T-helper 17 cell (primary cell): ENCODE data around the gene JAM3. TPM values are rescaled to one million over a fixed set of nuclear protein-coding genes. Genes with fewer than 3 reads are reported as not detected.

Source experiments
- ATAC-seq: fragments of 150-1000 bp; cut with Tn5 transposase; 2 replicates; pipeline ENCODE4 v1.10.0; 2021; ENCODE audit warnings: mild to moderate bottlenecking, moderate library complexity
- DNase-seq, 3 donors: peaks; one replicate each; pipeline versions ENCODE4 v3.0.0 to v3.0.0-alpha.2; 2020 to 2021
- H3K9me3 ChIP-seq: one replicate; pipeline ENCODE4 v1.7.0; 2013; ENCODE audit warnings: low read length, mild to moderate bottlenecking; ENCODE audit not compliant: control insufficient read depth, poor library complexity, severe bottlenecking
- H3K27ac Mint-ChIP-seq: one replicate; pipeline ENCODE4 v1.8.0; 2022; ENCODE audit warnings: mild to moderate bottlenecking, moderate library complexity, mixed read lengths
- H3K27me3 Mint-ChIP-seq: one replicate; pipeline ENCODE4 v1.8.0; 2022; ENCODE audit warnings: mixed read lengths
- H3K36me3 Mint-ChIP-seq: one replicate; pipeline ENCODE4 v1.8.0; 2022; ENCODE audit warnings: low read depth, mixed read lengths
- H3K4me1 Mint-ChIP-seq: one replicate; pipeline ENCODE4 v1.8.0; 2022; ENCODE audit warnings: mild to moderate bottlenecking, mixed read lengths
- H3K4me3 Mint-ChIP-seq: one replicate; pipeline ENCODE4 v1.8.0; 2022; ENCODE audit warnings: mild to moderate bottlenecking, moderate library complexity, mixed read lengths
- total RNA-seq, 4 donors: library from RNA in 2 of 4; stranded (reverse) in 2 of 4; gene quantifications; one replicate each; pipeline ENCODE4 v1.2.3 and lab custom pipeline; 2022 to 2026

JAM3 gene
- 10 to 100 TPM; 12.5 to 37.4 TPM for total RNA-seq
- total RNA-seq (lab: John Stamatoyannopoulos, UW), result 12.6 to 23.8 reads per million in 2 donors

DNA sequence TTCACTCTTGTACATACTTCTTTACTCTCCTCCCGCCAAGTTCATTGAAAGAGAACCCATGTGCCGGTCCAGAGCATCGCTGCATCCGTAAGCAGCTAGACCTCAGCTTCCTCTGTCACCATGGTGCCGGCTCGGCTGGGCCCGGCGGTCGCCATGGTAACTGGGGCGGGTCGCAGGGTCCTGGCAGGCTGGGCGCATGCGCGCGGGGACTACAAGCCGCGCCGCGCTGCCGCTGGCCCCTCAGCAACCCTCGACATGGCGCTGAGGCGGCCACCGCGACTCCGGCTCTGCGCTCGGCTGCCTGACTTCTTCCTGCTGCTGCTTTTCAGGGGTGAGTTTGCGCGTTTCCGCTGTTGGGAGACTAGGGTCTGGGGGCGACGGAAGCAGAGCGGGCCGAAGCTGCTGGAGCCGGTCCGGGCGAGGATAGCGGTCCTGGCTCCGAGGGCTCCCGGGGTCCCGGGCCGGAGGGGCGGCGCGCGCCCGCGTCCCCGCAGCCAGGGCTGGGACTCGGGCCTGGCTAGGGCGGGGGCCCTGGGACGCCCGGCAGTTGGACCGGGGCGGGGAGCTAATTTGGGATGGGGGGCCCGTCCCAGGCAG is at the start of gene JAM3:
TSS of gene JAM3 (plus strand) at position 244 of the 597 bp plus-strand sequence. CDS start at position 256, 12 bp downstream.
- no peaks in the 10 kb centered on the region for H3K9me3 ChIP-seq
- Mint-ChIP-seq H3K4me1 (peaks cover 10% of the 10 kb centered on the region), H3K27me3 (peaks cover 27% of the 10 kb centered on the region), H3K36me3 (no peaks in the 10 kb centered on the region), H3K4me3 (peak within 1 kb of the TSS; percentile 95), H3K27ac (peak within 1 kb of the TSS; percentile 93)
- ATAC-seq (peak; percentile 97), DNase-seq (peak; percentile 89 to 99 (median 95))

DNA sequence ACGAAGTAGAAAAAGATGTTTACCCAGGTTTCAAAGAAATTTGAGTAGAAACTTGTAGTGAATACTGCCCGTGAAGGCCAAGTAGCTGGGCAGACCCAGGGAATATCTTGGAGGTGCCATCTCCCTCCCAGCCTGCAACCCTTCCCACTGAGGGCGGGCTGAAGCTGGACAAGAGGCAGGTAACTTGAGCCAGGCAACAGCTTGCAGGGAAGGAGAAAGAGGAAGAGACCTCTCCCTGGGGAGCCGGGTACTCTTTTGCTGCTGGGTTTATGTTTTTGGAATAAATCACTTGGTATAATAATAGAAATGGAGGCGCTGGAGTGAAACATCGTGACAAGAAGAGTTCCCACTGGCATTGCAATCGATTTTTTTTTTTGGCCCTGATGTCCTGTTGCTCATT is 49.4 kb upstream of the JAM3 start:
- Mint-ChIP-seq H3K27ac (no peak overlapping the region), H3K4me1 (no peaks in the 10 kb centered on the region), H3K4me3 (no peak overlapping the region), H3K27me3 (peaks cover 49% of the 10 kb centered on the region), H3K36me3 (no peaks in the 10 kb centered on the region)
- ATAC-seq (no peak), DNase-seq (no peak)
- no peaks in the 10 kb centered on the region for H3K9me3 ChIP-seq

DNA sequence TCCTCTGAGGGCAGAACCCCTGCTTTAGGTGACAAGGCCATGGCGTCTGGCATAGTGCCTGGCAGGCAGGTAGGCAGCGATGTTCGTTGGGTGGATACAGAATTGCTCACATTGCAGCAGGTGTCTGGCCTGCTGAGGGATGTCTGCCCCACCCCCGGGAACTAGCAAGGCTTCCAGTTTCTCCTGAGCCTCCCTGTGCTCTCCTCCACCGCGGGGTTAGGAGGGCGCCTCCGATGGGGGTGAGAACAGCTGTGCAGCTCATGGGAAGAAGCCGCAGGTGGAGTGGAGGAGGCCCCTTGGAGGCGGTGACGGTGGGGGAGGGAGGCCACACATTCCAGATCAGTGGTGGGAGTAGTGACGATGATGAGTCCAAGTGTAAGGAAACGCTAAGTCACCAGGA is 48.3 kb upstream of the JAM3 start:
- DNase-seq (no peak), ATAC-seq (no peak)
- no peak overlapping the region for H3K4me3 Mint-ChIP-seq
- no peaks in the 10 kb centered on the region for H3K9me3 ChIP-seq
- H3K27ac Mint-ChIP-seq, result no peak overlapping the region
- no peaks in the 10 kb centered on the region for H3K4me1 Mint-ChIP-seq
- H3K27me3 Mint-ChIP-seq, result peaks cover 46% of the 10 kb centered on the region
- H3K36me3 Mint-ChIP-seq, result no peaks in the 10 kb centered on the region

DNA sequence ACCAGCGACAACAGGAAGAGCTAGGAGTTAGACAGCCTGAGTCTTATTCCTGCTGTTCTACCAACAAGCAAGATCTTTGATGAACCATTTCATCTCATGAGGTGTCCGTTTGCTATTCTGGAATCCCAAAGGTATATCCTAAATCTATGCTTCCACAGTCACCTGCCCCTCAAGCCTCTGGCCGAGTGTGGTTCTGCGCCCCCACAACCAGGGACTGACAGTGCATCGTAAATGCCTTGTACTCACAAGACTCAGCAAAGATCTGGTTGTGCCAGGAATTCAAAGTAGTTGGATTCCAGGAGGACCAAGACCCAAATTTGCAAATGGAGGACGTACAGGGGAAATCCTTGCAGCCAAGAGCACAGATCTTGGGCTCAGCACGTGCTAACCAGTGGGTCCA is 47.5 kb upstream of the JAM3 start:
- Mint-ChIP-seq H3K4me3 (no peak overlapping the region), H3K27ac (no peak overlapping the region), H3K36me3 (no peaks in the 10 kb centered on the region), H3K4me1 (no peaks in the 10 kb centered on the region), H3K27me3 (peaks cover 39% of the 10 kb centered on the region)
- ATAC-seq, result no peak
- H3K9me3 ChIP-seq, result no peaks in the 10 kb centered on the region
- DNase-seq, result no peak

DNA sequence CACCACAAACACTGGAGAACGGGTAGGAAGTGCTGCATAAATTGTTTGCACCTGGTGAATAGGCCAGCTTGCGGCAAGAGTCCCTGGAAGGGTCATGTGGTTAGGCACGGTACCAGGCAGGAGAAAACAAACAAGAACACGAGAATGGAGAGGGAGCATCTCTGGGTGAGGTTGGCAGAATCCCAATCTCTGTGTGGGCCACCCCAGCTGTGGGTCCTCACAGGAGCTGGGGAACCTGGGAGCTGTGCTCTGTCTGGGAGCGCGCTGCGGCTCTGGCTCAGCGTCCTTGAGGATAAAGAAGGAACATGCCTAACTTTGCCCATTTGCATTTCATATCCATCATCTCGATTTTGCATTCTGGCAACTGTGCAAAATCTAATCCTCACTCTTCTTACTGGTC is 46.1 kb upstream of the JAM3 start:
- Mint-ChIP-seq H3K4me3 (no peak overlapping the region), H3K4me1 (peaks cover 8% of the 10 kb centered on the region)

DNA sequence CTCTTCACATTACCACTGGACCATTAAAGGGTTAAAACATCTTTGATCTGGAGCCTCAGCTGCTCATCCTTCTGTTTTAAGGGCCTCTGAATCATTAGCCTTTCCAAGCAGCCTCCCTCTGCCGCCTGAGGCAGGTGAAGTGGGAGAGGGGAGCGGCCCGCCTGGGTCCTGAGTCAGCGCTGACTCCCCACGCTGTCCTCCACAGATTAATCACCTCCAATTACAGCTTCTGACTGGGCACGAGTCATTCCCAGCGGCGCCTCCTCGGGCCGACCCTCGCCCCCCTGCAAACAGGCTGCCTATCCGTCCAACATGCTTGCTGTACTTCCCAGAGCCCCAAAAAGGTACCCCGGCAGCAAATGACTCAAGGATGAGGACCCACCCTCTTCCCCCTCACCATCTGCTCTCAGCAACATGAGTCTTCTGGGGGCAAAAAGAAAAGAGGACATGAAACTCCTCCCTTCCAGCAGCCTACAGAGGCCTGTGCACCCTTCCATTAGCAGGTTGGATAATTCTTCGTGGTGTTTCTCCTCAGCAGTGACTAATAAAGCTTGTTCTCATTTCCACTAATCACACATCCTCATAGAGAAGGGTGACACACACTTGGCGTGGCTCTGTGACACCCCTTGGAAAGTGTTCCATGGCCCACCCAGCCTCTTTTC is 44.3 kb upstream of the JAM3 start:
- Mint-ChIP-seq H3K36me3 (no peaks in the 10 kb centered on the region), H3K27ac (no peak overlapping the region)
- no peak for ATAC-seq

More for the DNA sequence above, 46.1 kb upstream of the JAM3 start:
- ATAC-seq, result no peak
- H3K9me3 ChIP-seq, result no peaks in the 10 kb centered on the region
- no peak for DNase-seq
- Mint-ChIP-seq H3K27ac (no peak overlapping the region), H3K27me3 (peaks cover 30% of the 10 kb centered on the region), H3K36me3 (no peaks in the 10 kb centered on the region)

DNA sequence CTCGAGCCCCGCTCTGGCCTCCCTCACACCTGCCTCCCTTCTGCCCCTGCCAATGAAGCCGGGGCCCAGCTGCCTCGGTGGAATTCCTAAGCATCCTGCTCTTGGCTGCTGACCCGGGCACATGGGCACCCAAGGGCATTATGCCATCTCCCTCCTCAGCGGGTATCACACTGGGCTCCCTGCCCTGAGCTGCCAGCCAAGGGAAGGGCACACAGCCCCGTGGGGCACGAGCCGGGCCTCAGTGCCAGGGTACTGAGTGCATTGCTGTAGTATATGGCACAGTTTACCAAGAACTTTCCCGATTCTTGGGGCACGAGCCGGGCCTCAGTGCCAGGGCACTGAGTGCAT is 43.8 kb upstream of the JAM3 start:
- no peaks in the 10 kb centered on the region for H3K9me3 ChIP-seq
- peaks cover 11% of the 10 kb centered on the region for H3K27me3 Mint-ChIP-seq
- ATAC-seq (no peak), DNase-seq (no peak)
- no peaks in the 10 kb centered on the region for H3K36me3 Mint-ChIP-seq
- no peak overlapping the region for H3K27ac Mint-ChIP-seq
- H3K4me1 Mint-ChIP-seq, result peaks cover 21% of the 10 kb centered on the region
- no peak overlapping the region for H3K4me3 Mint-ChIP-seq

More for the DNA sequence above, 44.3 kb upstream of the JAM3 start:
- peaks cover 16% of the 10 kb centered on the region for H3K27me3 Mint-ChIP-seq
- no peaks in the 10 kb centered on the region for H3K9me3 ChIP-seq
- no peak for DNase-seq
- H3K4me1 Mint-ChIP-seq, result peaks cover 19% of the 10 kb centered on the region
- no peak overlapping the region for H3K4me3 Mint-ChIP-seq

DNA sequence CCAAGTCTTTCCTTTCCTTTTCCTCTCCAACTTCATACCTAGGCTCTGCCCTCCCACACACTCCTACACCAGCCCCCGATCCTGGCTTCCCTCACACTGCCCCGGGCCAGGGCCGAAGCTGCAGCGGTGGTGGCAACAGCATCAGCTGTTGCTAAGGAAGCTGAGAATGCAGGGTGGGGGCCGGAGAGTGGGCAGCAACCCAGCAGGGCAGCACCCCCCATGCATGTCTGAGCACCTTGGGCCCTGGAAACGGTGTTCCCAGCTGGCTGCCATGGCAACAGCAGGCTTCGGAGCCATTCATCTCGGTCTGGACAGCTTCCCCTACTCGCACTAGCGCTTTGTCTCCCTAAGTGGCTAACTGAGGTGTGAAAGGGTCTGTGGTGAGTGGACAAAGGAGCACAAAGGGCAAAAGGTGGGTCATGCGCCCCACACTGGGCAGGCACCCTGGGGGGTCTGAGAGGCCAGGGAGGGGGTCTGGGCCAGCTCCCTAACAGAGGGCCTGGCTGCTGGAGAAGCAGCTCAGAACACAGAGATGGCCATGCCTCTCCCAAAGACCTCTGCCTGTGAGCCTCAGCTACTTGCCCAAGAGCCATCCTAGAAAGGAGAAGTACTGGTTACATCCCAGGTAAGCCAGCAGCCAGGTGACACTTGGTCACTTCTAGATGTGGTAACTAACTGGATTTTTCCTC is 42.1 kb upstream of the JAM3 start:
- Mint-ChIP-seq H3K27me3 (peaks cover 8% of the 10 kb centered on the region), H3K27ac (peak overlapping the region; percentile 79), H3K36me3 (no peaks in the 10 kb centered on the region), H3K4me3 (peak overlapping the region; percentile 39), H3K4me1 (peaks cover 25% of the 10 kb centered on the region)
- DNase-seq, result no peak
- ATAC-seq, result no peak
- no peaks in the 10 kb centered on the region for H3K9me3 ChIP-seq

DNA sequence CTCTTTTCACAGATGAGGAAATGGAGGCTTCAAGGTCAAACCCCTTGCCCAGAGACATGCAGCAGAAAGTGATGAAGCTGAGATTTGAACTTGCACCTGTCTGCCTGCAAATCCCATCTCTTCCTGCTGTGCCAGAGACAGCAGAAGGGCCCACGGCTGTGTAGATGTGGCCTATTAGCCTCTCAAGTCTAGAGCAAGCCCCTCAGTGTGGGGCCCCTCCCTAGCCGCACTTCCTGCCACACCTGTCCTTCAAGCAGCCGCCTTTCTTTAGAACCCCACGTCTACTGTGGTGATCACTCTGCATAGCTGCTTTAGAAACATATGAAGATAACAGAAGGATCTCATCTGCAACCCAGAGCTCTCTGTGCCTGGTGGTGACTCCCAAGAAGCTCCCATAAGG is 41.2 kb upstream of the JAM3 start:
- peaks cover 3% of the 10 kb centered on the region for H3K36me3 Mint-ChIP-seq
- ATAC-seq (peak; percentile 79), DNase-seq (peak in 1 of 3 donors; percentile 21)
- peak overlapping the region; percentile 55 for H3K4me3 Mint-ChIP-seq
- H3K27me3 Mint-ChIP-seq, result peaks cover 13% of the 10 kb centered on the region
- peaks cover 30% of the 10 kb centered on the region for H3K4me1 Mint-ChIP-seq
- H3K27ac Mint-ChIP-seq, result peak overlapping the region; percentile 79
- H3K9me3 ChIP-seq, result no peaks in the 10 kb centered on the region

DNA sequence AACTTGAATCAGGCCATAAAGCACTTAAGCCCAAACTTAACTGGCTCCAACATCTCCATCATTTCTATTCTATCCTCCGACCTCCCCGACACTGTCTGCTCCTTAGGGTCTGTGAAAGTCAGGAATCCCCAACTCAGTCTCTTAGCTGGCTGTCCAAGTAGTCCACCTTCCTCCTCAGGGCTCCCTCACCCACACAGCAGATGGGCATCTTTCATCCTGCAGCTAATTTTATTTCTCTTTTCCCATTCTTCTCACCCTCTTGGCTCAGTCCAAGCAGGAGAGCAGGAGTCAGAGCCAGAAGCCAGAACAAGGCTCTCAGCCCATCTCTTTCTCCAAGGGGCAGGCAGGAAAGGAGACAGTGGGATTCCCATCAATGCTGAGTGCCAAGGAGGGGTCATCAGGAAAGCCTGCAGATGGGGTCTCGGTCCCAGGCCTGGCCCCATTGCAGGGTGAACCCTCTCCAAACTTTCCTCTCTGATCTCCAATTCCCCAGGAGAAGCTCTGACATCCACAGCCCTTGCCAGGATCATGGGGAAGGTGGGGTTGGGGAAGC is 40.4 kb upstream of the JAM3 start:
- Mint-ChIP-seq H3K4me3 (peak overlapping the region; percentile 63), H3K27ac (peak overlapping the region; percentile 79), H3K36me3 (peaks cover 3% of the 10 kb centered on the region), H3K27me3 (peaks cover 13% of the 10 kb centered on the region), H3K4me1 (peaks cover 35% of the 10 kb centered on the region)
- ATAC-seq (no peak), DNase-seq (no peak)
- no peaks in the 10 kb centered on the region for H3K9me3 ChIP-seq

DNA sequence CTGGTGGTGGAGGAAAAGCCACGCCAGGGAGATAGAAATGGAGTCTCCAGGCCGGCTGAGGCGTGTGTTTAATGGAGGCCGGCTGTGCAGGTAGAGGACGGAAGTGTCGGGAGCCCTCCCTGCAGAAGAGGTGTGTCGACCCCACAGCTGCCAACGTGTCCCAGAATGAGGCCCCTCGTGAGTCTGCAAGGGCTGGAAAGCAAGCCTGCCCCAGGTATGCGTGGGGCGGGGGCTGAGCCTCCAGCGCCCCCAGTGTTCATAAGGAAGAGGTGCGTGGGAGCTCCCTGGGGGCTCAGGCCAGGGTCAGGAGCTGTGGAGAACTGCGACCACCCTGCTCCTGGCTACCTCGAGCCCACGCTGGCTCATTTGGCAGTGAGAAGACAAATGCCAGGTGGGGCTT is 38.0 kb upstream of the JAM3 start:
- Mint-ChIP-seq H3K4me1 (peaks cover 52% of the 10 kb centered on the region), H3K27me3 (peaks cover 13% of the 10 kb centered on the region), H3K4me3 (peak overlapping the region; percentile 19), H3K27ac (peak overlapping the region; percentile 56), H3K36me3 (peaks cover 3% of the 10 kb centered on the region)
- H3K9me3 ChIP-seq, result no peaks in the 10 kb centered on the region
- DNase-seq (no peak), ATAC-seq (no peak)

DNA sequence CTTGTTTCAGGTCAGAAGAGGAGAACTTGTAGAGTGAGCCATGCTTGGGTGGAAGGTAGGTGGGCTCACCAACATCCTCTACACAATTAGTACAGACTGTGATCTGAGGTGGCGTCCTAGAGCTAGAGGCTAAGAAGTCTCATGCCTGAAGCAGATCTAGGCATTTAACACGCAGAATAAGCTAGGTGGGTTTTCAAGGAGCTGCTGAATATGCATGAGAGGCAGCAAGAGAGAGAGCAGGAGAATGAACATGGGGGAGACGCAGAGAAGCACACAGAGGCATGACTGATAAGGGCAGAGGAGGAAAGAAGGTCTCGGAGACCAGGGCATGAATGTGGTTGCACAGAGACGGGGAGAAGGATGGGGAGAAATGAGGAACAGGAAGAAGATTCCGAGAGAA is 36.8 kb upstream of the JAM3 start:
- H3K27ac Mint-ChIP-seq, result peak overlapping the region; percentile 81

DNA sequence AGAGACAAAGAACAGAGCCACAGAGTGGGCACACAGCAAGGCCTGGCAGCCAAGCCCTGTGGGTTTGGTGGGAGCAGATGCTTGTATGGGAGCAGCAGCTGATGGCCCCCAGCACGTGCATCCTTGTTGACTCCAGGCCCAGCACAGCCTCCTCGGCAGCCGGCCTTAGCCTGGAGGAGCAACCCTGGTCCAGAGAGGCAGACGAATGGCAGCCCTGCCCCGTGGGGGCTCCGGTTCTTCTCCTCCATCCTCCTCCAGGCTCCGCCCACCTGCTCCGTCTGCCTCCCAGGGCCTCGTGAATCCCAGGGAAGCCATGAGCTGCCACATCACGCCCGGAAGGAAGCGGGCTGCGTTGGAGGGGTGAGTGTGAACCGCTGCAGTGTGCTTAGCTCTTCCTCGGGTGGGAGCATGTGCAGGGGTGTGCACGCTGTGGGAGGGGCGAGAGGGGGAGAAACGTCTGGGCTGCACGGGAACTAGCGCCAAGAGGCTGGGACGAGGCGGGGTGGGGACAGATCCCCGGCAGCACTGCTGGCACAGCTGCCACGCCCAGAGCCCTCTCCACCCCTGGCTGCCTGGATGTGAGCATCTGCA is 36.3 kb upstream of the JAM3 start:
- Mint-ChIP-seq H3K36me3 (peaks cover 3% of the 10 kb centered on the region), H3K4me3 (no peak overlapping the region), H3K27me3 (peaks cover 13% of the 10 kb centered on the region), H3K4me1 (peaks cover 50% of the 10 kb centered on the region), H3K27ac (peak overlapping the region; percentile 81)
- ATAC-seq (no peak), DNase-seq (no peak)
- H3K9me3 ChIP-seq, result no peaks in the 10 kb centered on the region

More for the DNA sequence above, 36.8 kb upstream of the JAM3 start:
- H3K9me3 ChIP-seq, result no peaks in the 10 kb centered on the region
- ATAC-seq (no peak), DNase-seq (no peak)
- Mint-ChIP-seq H3K4me1 (peaks cover 52% of the 10 kb centered on the region), H3K4me3 (no peak overlapping the region), H3K36me3 (peaks cover 3% of the 10 kb centered on the region), H3K27me3 (peaks cover 13% of the 10 kb centered on the region)
